HEK293 (cell line): ENCODE data around the gene CD300LB.

Source experiments
- HOXA7 ChIP-seq: sonication (generic); formaldehyde crosslinking; IDR thresholded peaks from 2 replicates; pipeline ENCODE4 v1.8.1; 2022; ENCODE audit warnings: missing genetic modification reagents, borderline replicate concordance
- HOXC10 ChIP-seq: sonication (generic); formaldehyde crosslinking; IDR thresholded peaks from 2 replicates; pipeline ENCODE4 v1.8.1; 2023; ENCODE audit warnings: mild to moderate bottlenecking, missing genetic modification reagents
- KLF17 ChIP-seq: fragments of 450-650 bp; formaldehyde crosslinking; IDR thresholded peaks from 2 replicates; pipeline ENCODE4 v1.5.1; 2016; ENCODE audit warnings: missing biosample characterization, missing genetic modification characterization
- SALL2 ChIP-seq: fragments of 450-650 bp; formaldehyde crosslinking; IDR thresholded peaks from 2 replicates; pipeline ENCODE4 v1.5.0; 2017; ENCODE audit warnings: missing biosample characterization, mild to moderate bottlenecking, missing genetic modification characterization, borderline replicate concordance
- SP7 ChIP-seq: fragments of 450-650 bp; formaldehyde crosslinking; IDR thresholded peaks from 2 replicates; pipeline ENCODE4 v1.5.1; 2016; ENCODE audit warnings: missing biosample characterization, missing genetic modification characterization
- ZBTB17 ChIP-seq: fragments of 450-650 bp; formaldehyde crosslinking; IDR thresholded peaks from 2 replicates; pipeline ENCODE4 v1.5.1; 2016; ENCODE audit warnings: missing biosample characterization, missing genetic modification characterization
- ZFHX2 ChIP-seq: fragments of 450-650 bp; formaldehyde crosslinking; conservative IDR thresholded peaks from 2 replicates; pipeline ENCODE4 v1.5.1; 2016; ENCODE audit warnings: missing biosample characterization, missing genetic modification characterization
- ZFP3 ChIP-seq: fragments of 450-650 bp; formaldehyde crosslinking; IDR thresholded peaks from 2 replicates; pipeline ENCODE4 v1.5.1; 2016; ENCODE audit warnings: low read depth, missing biosample characterization, missing genetic modification characterization
- ZNF155 ChIP-seq: fragments of 450-650 bp; formaldehyde crosslinking; IDR thresholded peaks from 2 replicates; pipeline ENCODE4 v1.5.1; 2016; ENCODE audit warnings: missing biosample characterization, missing genetic modification characterization
- ZNF324 ChIP-seq: fragments of 450-650 bp; formaldehyde crosslinking; IDR thresholded peaks from 2 replicates; pipeline ENCODE4 v1.5.1; 2016; ENCODE audit warnings: missing biosample characterization, missing genetic modification characterization
- ZNF341 ChIP-seq: fragments of 450-650 bp; formaldehyde crosslinking; IDR thresholded peaks from 2 replicates; pipeline ENCODE4; 2016; ENCODE audit warnings: low read depth, missing biosample characterization, missing genetic modification characterization
- ZNF354C ChIP-seq: fragments of 450-650 bp; formaldehyde crosslinking; IDR thresholded peaks from 2 replicates; pipeline ENCODE4 v1.5.1; 2016; ENCODE audit warnings: missing biosample characterization, missing genetic modification characterization, low read depth, borderline replicate concordance
- ZNF394 ChIP-seq: fragments of 450-650 bp; formaldehyde crosslinking; IDR thresholded peaks from 2 replicates; pipeline ENCODE4 v1.5.1; 2016; ENCODE audit warnings: missing biosample characterization, missing genetic modification characterization, mild to moderate bottlenecking, moderate library complexity, borderline replicate concordance
- ZNF423 ChIP-seq: fragments of 450-650 bp; formaldehyde crosslinking; IDR thresholded peaks from 2 replicates; pipeline ENCODE4 v1.5.1; 2016; ENCODE audit warnings: missing biosample characterization, missing genetic modification characterization
- ZNF426 ChIP-seq: fragments of 450-650 bp; formaldehyde crosslinking; IDR thresholded peaks from 2 replicates; pipeline ENCODE4 v1.5.1; 2017; ENCODE audit warnings: missing biosample characterization, missing genetic modification characterization, mild to moderate bottlenecking, inconsistent platforms, moderate library complexity
- ZNF473 ChIP-seq: fragments of 450-650 bp; formaldehyde crosslinking; IDR thresholded peaks from 2 replicates; pipeline ENCODE4 v1.5.1; 2017; ENCODE audit warnings: missing biosample characterization, missing genetic modification characterization
- ZNF514 ChIP-seq: fragments of 450-650 bp; formaldehyde crosslinking; IDR thresholded peaks from 2 replicates; pipeline ENCODE4 v1.5.1; 2016; ENCODE audit warnings: missing biosample characterization, missing genetic modification characterization
- ZNF626 ChIP-seq: fragments of 450-650 bp; sonication (Bioruptor Pico); formaldehyde crosslinking; IDR thresholded peaks from 2 replicates; pipeline ENCODE4 v1.5.1; 2018; ENCODE audit warnings: missing biosample characterization, missing genetic modification characterization, inconsistent platforms
- ZNF645 ChIP-seq: fragments of 450-650 bp; formaldehyde crosslinking; IDR thresholded peaks from 2 replicates; pipeline ENCODE4; 2016; ENCODE audit warnings: missing biosample characterization, missing genetic modification characterization
- ZNF664 ChIP-seq: fragments of 450-650 bp; formaldehyde crosslinking; IDR thresholded peaks from 2 replicates; pipeline ENCODE4 v1.5.1; 2016; ENCODE audit warnings: missing biosample characterization, missing genetic modification characterization
- ZNF677 ChIP-seq: fragments of 450-650 bp; IDR thresholded peaks from 2 replicates; pipeline ENCODE4 v1.5.0; 2018; ENCODE audit warnings: missing biosample characterization, mild to moderate bottlenecking, missing genetic modification characterization, moderate library complexity
- ZNF707 ChIP-seq: fragments of 450-650 bp; formaldehyde crosslinking; IDR thresholded peaks from 2 replicates; pipeline ENCODE4 v1.5.1; 2016; ENCODE audit warnings: missing biosample characterization, missing genetic modification characterization
- ZNF791 ChIP-seq: fragments of 450-650 bp; formaldehyde crosslinking; IDR thresholded peaks from 2 replicates; pipeline ENCODE4 v1.5.1; 2016; ENCODE audit warnings: missing biosample characterization, missing genetic modification characterization
- ZNF843 ChIP-seq: fragments of 450-650 bp; formaldehyde crosslinking; IDR thresholded peaks from 2 replicates; pipeline ENCODE4 v1.5.1; 2016; ENCODE audit warnings: missing biosample characterization, missing genetic modification characterization
- TF ChIP-seq, protein P1 (sequence below): fragments of 450-650 bp; formaldehyde crosslinking; IDR thresholded peaks from 2 replicates; pipeline ENCODE4 v1.5.1; 2016; ENCODE audit warnings: missing biosample characterization, missing genetic modification characterization
- TF ChIP-seq, protein P2 (sequence below): fragments of 450-650 bp; formaldehyde crosslinking; IDR thresholded peaks from 2 replicates; pipeline ENCODE4 v1.5.1; 2016; ENCODE audit warnings: missing biosample characterization, missing genetic modification characterization
- TF ChIP-seq, protein P3 (sequence below): fragments of 450-650 bp; formaldehyde crosslinking; IDR thresholded peaks from 2 replicates; pipeline ENCODE4 v1.5.1; 2017; ENCODE audit warnings: missing biosample characterization, mild to moderate bottlenecking, missing genetic modification characterization, moderate library complexity
- TF ChIP-seq, protein P4 (sequence below): fragments of 450-650 bp; formaldehyde crosslinking; IDR thresholded peaks from 2 replicates; pipeline ENCODE4 v1.5.1; 2016; ENCODE audit warnings: missing biosample characterization, missing genetic modification characterization

The CD300LB gene

DNA sequence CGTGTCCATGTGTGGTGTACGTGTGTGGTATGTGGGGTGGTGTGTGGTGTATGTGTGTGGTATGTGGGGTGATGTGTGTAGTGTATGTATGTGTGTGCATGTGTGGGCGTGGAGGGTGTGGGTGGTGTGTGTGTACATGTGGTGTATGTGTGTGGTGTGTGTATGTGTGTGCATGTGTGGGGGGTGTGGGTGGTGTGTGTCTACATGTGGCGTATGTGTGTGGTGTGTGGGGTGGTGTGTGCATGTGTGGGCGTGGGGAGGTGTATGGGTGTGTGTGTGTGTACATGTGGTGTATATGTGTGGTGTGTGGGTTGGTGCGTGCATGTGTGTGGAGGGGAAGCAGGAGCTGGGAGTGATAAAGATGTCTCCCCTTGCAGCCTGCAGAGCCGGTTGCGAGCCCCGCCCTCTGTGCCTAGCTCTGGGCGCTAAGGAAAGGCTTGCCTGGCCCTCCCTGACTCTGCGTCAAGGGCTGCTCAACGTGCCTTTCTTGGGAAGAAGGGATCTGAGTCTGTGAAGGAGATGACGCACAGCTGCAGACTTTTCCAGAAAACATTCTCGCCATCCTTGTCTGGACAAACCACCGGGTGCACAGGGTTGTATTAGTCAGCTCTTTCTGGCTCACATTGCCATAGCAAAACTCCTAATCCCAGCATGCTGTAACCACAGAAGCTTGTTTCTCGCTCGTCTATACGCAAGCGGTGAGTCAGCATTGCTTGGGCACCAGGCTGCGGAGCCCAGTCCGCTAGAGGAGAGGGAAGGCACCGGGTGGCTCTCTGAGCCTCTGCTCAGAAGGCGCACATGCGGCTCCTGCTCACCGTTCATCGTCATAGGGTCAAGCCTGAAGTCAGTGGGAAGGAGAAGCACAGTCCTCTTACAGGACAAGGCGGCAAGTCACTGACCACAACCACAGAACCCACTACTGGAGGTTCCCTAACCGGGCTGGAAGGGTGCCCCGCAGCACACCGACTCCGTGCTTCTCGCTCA is 38.0 kb upstream of the CD300LB start (continued):
- no peak for TF ChIP-seq ZNF324
- TF ChIP-seq ZNF664 (tag by site-specific recombination) = no peak
- TF ChIP-seq ZNF514 = no peak
- no peak for TF ChIP-seq ZFP3 (tag by site-specific recombination)
- no peak for TF ChIP-seq ZNF394 (tag by site-specific recombination)
- TF ChIP-seq ZNF354C = no peak
- TF ChIP-seq ZNF626 (tag by site-specific recombination) = no peak
- no peak for TF ChIP-seq HOXC10
- TF ChIP-seq, protein P1, sequence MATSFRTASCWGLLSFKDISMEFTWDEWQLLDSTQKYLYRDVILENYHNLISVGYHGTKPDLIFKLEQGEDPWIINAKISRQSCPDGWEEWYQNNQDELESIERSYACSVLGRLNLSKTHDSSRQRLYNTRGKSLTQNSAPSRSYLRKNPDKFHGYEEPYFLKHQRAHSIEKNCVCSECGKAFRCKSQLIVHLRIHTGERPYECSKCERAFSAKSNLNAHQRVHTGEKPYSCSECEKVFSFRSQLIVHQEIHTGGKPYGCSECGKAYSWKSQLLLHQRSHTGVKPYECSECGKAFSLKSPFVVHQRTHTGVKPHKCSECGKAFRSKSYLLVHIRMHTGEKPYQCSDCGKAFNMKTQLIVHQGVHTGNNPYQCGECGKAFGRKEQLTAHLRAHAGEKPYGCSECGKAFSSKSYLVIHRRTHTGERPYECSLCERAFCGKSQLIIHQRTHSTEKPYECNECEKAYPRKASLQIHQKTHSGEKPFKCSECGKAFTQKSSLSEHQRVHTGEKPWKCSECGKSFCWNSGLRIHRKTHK = 0 out of 2 replicates have a peak, but pooled peaks have one; percentile 14
- TF ChIP-seq ZNF645 (tag by site-specific recombination) = no peak
- TF ChIP-seq ZNF791 (tag by site-specific recombination) = no peak
- no peak for TF ChIP-seq ZNF423 (tag by site-specific recombination)
- TF ChIP-seq ZNF707 (tag by site-specific recombination) = no peak
- peak; percentile 43; the same call in 1 of the 2 replicates for TF ChIP-seq ZBTB17
- no peak for TF ChIP-seq ZNF155 (tag by site-specific recombination)
- no peak for TF ChIP-seq ZNF473 (tag by site-specific recombination)
- TF ChIP-seq, protein P2, sequence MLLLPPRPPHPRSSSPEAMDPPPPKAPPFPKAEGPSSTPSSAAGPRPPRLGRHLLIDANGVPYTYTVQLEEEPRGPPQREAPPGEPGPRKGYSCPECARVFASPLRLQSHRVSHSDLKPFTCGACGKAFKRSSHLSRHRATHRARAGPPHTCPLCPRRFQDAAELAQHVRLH (tag by site-specific recombination) = no peak
- no peak for TF ChIP-seq ZNF677
- TF ChIP-seq, protein P3, sequence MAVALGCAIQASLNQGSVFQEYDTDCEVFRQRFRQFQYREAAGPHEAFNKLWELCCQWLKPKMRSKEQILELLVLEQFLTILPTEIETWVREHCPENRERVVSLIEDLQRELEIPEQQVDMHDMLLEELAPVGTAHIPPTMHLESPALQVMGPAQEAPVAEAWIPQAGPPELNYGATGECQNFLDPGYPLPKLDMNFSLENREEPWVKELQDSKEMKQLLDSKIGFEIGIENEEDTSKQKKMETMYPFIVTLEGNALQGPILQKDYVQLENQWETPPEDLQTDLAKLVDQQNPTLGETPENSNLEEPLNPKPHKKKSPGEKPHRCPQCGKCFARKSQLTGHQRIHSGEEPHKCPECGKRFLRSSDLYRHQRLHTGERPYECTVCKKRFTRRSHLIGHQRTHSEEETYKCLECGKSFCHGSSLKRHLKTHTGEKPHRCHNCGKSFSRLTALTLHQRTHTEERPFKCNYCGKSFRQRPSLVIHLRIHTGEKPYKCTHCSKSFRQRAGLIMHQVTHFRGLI (tag by site-specific recombination) = no peak
- no peak for TF ChIP-seq KLF17 (tag by site-specific recombination)
- TF ChIP-seq ZNF843 (tag by site-specific recombination) = no peak
- no peak for TF ChIP-seq ZNF341
- TF ChIP-seq HOXA7 (CRISPR knock-in tag) = no peak
- TF ChIP-seq, protein P4, sequence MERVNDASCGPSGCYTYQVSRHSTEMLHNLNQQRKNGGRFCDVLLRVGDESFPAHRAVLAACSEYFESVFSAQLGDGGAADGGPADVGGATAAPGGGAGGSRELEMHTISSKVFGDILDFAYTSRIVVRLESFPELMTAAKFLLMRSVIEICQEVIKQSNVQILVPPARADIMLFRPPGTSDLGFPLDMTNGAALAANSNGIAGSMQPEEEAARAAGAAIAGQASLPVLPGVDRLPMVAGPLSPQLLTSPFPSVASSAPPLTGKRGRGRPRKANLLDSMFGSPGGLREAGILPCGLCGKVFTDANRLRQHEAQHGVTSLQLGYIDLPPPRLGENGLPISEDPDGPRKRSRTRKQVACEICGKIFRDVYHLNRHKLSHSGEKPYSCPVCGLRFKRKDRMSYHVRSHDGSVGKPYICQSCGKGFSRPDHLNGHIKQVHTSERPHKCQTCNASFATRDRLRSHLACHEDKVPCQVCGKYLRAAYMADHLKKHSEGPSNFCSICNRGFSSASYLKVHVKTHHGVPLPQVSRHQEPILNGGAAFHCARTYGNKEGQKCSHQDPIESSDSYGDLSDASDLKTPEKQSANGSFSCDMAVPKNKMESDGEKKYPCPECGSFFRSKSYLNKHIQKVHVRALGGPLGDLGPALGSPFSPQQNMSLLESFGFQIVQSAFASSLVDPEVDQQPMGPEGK = no peak
- no peak for TF ChIP-seq SP7 (tag by site-specific recombination)
- TF ChIP-seq ZFHX2 (tag by site-specific recombination) = peak; percentile 99
- TF ChIP-seq SALL2 (tag by site-specific recombination) = no peak
- no peak for TF ChIP-seq ZNF426 (tag by site-specific recombination)
